Measurements from ENCODE around the gene MAK.
"Not testable (repeated sequence)": the region's sequence is repeated elsewhere in the genome, so short reads cannot be mapped to it uniquely, and the experiment has no call there.

MAK gene

GRCh38 chr6:10837995-10838793 lies at the start of gene MAK:
MAK (minus strand) TSS chr6:10838539; CDS start chr6:10830648, 7,891 bp downstream.
- DNase-seq, result peak; percentile 72 to 78

GRCh38 chr6:10886691-10887502 lies 48.6 kb upstream of the MAK start, which contains the start of gene SYCP2L:
SYCP2L (plus strand) TSS chr6:10887052; CDS start chr6:10887127, 75 bp downstream.
- DNase-seq, result no peak

GRCh38 chr6:10886365-10886690 lies 48.0 kb upstream of the MAK start:
- DNase-seq, result not testable (repeated sequence)

GRCh38 chr6:10884245-10884972 lies 46.1 kb upstream of the MAK start:
- DNase-seq, result no peak

- DNase-seq, result no peak
These were observed 45.2 kb upstream of the MAK start for GRCh38 chr6:10883312-10884244.

GRCh38 chr6:10882657-10883171 lies 44.4 kb upstream of the MAK start:
- no peak for DNase-seq

- not testable (repeated sequence) for DNase-seq
These were observed 43.9 kb upstream of the MAK start for GRCh38 chr6:10882253-10882630.

- no peak for DNase-seq
These were observed 42.0 kb upstream of the MAK start for GRCh38 chr6:10880366-10880765.

GRCh38 chr6:10877871-10878270 lies 39.5 kb upstream of the MAK start:
- DNase-seq, result no peak

GRCh38 chr6:10877012-10877411 lies 38.7 kb upstream of the MAK start:
- no peak for DNase-seq

GRCh38 chr6:10875026-10875425 lies 36.7 kb upstream of the MAK start:
- DNase-seq, result no peak

GRCh38 chr6:10874207-10874606 lies 35.9 kb upstream of the MAK start:
- no peak for DNase-seq

- DNase-seq, result no peak
These were observed 35.0 kb upstream of the MAK start for GRCh38 chr6:10873374-10873773.

GRCh38 chr6:10867952-10868351 lies 29.6 kb upstream of the MAK start:
- no peak for DNase-seq

- not testable (repeated sequence) for DNase-seq
These were observed 28.4 kb upstream of the MAK start for GRCh38 chr6:10866709-10867108.

GRCh38 chr6:10863031-10863430 lies 24.7 kb upstream of the MAK start:
- not testable (repeated sequence) for DNase-seq

- no peak for DNase-seq
These were observed 24.0 kb upstream of the MAK start for GRCh38 chr6:10862361-10862760.

- DNase-seq, result no peak
These were observed 22.7 kb upstream of the MAK start for GRCh38 chr6:10861086-10861485.

- DNase-seq, result no peak
These were observed 18.9 kb upstream of the MAK start for GRCh38 chr6:10857259-10857658.

- DNase-seq, result no peak
These were observed 16.7 kb upstream of the MAK start for GRCh38 chr6:10854922-10855632.

GRCh38 chr6:10853849-10854300 lies 15.5 kb upstream of the MAK start:
- not testable (repeated sequence) for DNase-seq
